NCI-H1694 (cell line): Measurements from ENCODE around the gene RNASEH2A.
"Not testable (repeated sequence)": the region's sequence is repeated elsewhere in the genome, so short reads cannot be mapped to it uniquely, and the experiment has no call there.

Source experiments
- DNase-seq: peaks from one replicate; lab custom pipeline; 2025; lab: John Stamatoyannopoulos, UW

The RNASEH2A gene

GRCh38 chr19:12833738-12834565 is 27.6 kb downstream of the RNASEH2A start:
- no peak for DNase-seq

DNA sequence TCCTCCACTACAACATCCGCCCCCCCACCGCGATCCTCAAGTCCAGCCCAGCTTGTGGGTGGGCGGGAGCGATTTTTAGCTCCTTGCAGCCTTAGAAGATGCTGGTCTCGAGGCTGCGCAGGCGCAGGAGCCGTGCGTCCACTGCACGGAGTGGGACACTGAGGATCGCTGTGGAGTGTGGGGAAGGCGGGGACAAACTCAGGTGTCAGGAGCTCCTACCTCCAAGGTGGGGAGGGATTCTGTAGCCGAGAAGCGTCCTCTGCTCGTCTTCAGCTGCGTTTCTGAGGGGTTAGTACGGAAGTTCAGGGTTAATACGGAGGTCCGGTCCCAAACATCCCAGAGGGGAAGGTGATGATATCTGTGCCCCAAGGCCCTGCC is 28.2 kb downstream of the RNASEH2A start, which contains the start of gene RTBDN:
TSS of gene RTBDN (minus strand) at position 14 of the 378 bp plus-strand sequence. CDS start 4,600 bp downstream, outside the sequence.
- DNase-seq, result no peak

GRCh38 chr19:12834976-12835757 is 28.8 kb downstream of the RNASEH2A start:
- DNase-seq, result no peak

GRCh38 chr19:12836529-12836863 is 30.1 kb downstream of the RNASEH2A start:
- DNase-seq, result no peak

DNA sequence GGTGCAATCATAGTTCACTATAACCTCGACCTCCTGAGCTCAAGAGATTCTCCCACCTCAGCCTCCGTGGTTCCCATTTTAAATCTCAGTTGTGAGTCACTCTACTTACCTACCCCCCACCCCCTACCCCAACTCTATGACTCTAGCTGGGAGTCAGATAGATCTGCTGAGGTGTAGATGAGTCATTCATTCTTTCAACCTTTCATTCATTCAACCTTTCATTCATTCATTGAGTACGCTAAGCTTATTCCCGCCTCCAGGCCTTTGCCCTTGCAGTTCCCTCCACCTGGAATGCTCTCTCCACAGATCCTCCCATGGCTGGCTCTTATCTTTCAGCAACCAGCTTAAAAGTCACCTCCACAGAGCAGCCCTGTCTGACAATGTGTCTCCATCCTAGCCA is 30.8 kb downstream of the RNASEH2A start:
- no peak for DNase-seq

DNA sequence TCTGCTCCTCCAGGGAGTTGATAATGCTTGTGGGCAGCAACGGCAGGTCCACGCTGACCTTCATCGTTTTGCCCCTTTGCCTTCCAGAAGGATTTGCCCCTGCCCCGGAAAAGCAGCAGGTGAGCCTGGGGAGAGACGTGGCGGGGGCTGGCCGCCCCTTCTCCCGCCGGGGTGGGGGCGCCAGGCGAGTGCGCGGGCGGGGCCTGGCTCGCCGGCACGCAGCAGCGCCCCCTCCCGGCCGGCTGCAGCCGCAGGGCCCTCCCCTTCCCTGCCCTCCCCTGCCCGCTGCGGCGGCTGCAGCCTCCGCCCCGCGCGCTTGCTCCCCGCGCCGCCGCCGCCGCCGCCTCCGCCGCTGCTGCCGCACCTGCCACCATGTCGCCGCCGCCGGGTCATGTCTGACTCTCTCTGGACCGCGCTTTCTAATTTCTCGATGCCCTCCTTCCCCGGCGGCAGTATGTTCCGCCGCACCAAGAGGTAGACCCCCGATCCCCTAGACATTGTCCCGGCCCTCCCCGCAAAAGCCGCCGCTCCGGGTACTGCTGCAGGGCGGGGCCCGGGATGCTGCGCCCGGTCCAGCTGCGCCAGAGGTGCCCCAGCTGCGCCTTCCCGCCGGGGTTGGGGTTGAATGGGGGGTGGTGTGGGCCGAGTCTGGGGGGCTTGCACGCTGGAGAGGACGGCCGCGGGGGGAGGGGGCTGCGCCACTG is 31.9 kb downstream of the RNASEH2A start, which contains the start of gene MAST1:
TSS of gene MAST1 (plus strand) at position 334 of the 704 bp plus-strand sequence. CDS start at position 392, 58 bp downstream.
- DNase-seq, result peak; percentile 32

DNA sequence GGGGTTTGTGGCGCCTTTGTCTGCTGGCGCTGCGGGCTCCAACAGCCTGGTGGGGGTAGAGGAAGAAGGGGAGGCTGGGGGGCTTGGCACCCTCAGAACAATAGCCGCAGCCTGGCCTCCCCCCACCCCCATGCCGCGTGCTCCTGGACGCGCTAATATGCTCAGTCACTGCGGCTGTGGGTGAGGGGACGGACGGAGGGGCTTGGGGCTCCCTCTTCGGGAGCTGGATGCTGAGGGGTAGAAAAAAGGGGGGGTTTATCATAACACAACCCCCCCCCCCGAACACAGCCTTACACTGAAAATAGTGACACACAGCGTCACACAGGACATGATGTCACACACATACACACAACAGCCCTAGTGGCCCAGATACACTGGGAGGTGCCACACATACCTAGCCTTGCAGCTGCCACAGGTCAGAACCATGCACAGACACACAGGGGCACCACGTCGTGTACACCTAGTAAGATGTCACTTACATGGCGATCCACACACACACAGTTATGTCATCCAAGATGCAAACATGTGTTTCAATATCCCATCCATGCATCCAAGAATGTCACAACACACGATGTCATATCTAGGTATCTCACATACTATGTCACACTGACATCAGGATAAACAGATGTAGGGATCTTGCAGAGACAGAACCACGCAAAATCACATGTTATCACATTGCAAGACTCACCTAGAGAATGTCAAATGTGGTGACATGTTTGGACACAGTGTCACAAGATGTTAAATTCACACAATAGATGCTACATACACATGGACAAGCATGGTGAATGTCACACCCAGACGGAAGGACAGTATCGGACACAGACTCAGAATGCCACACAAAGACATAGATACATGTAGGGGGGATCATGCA is 32.7 kb downstream of the RNASEH2A start:
- DNase-seq, result no peak

- DNase-seq, result no peak
Measured at GRCh38 chr19:12840091-12841079, 34.0 kb downstream of the RNASEH2A start.

GRCh38 chr19:12841094-12841493 is 34.7 kb downstream of the RNASEH2A start:
- no peak for DNase-seq

DNA sequence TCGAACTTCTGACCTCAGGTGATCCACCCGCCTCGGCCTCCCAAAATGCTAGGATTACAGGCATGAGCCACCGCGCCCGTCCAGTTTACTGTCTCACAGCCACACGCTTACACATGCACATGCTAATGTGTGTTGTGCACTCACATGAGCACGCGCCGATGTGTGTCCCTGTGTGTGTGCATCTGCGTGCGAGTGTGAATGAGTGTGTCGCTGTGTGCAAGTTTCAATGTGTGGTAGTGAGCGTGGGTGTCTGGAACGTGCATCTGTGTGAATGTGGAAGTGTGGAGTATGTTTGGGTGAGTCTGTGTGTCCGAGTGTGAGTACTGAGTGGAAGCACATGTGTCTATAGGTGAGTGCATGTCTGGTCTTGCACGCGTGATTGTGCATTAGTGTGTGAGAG is 36.1 kb downstream of the RNASEH2A start:
- no peak for DNase-seq

- no peak for DNase-seq
Measured at GRCh38 chr19:12843328-12843727, 36.9 kb downstream of the RNASEH2A start.

- DNase-seq, result no peak
Measured at GRCh38 chr19:12843999-12844732, 37.8 kb downstream of the RNASEH2A start.

- DNase-seq, result not testable (repeated sequence)
Measured at GRCh38 chr19:12846613-12847012, 40.2 kb downstream of the RNASEH2A start.

GRCh38 chr19:12847159-12848139 is 41.1 kb downstream of the RNASEH2A start:
- peak; percentile 31 for DNase-seq

DNA sequence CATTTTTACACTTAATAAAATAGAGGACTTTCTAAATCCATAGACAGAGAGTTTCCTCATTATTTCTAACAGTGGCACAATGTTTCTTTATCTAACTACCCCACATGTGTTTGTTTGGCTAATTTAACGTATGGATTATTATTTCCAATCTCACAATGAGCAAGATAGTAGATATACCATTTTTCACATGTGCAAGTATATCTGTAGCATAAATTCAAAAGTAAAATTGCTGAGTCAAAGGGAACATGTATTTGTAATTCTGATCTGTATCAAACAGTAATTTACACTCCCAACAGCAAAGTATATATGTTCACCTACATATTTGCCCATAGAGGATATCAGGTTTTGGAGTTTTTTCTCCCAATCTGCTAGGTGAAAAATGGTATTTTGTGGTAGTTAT is 50.3 kb downstream of the RNASEH2A start:
- DNase-seq, result no peak

DNA sequence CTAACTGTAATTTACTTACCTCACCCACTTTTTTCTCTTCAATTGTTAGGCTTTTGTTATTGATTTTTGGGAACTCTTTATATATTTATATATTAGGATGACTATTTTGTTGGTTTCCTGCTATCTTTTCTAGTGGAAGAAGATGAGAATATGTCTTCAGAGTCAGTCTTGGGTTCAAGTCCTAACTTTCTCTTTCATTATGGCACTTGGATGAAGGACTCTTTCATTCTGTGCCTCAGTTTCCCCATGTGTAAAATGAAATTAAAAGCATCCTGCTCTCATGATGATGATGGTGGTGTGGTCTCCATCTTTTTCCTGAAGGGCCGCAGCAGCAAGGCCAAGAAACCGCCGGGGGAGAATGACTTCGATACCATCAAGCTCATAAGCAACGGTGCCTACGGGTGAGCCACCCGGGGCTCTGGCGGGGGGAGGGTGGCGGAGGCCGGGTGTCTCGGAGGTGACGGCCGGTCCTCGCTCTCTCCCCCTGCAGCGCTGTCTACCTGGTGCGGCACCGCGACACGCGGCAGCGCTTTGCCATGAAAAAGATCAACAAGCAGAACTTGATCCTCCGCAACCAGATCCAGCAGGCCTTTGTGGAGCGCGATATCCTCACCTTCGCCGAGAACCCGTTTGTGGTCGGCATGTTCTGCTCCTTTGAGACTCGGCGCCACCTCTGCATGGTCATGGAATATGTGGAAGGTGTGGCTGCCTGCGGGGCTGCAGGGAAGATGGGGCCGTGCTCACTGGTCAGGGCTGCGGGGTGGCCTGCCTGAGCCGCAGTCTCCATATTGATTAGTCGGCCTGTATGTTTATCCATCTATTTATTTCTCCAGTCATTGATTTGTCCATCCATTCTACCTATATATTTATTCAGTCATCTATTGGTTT is 51.9 kb downstream of the RNASEH2A start:
- DNase-seq, result no peak

DNA sequence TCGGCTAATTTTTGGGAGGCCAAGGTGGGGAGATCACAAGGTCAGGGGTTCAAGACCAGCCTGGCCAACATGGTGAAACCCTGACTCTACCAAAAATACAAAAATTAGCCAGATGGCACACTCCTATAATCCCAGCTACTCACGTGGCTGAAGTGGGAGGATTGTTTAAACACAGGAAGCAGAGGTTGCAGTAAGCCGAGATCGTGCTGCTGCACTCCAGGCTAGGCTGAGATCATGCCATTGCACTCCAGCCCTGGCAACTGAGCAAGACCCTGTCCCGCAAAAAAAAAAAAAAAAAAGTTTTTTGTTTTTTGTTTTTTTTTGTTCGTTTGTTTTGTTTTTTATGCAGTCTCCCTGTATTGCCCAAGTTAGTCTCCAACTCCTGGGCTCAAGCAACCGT is 53.2 kb downstream of the RNASEH2A start:
- DNase-seq, result no peak
